Neural cell (in vitro differentiated cells): Measurements from ENCODE around the gene CEP72.

ENCODE experiments used
- CTCF ChIP-seq: fragments of 450-650 bp; IDR thresholded peaks from 2 replicates; pipeline ENCODE4 v1.5.1; 2014; ENCODE audit warnings: antibody characterized with exemption, mild to moderate bottlenecking, moderate library complexity; ENCODE audit not compliant: poor library complexity, severe bottlenecking
- REST ChIP-seq: IDR thresholded peaks from 2 replicates; pipeline ENCODE4 v1.6.1; 2012; ENCODE audit warnings: borderline replicate concordance

GRCh38 chr5:676699-677076 lies 64.5 kb downstream of the CEP72 start:
- TF ChIP-seq REST (no peak), CTCF (no peak)
